Skin of body (tissue), 2 donors: ENCODE data around the gene FANCL. TPM values are rescaled to one million over a fixed set of nuclear protein-coding genes. Genes with fewer than 3 reads are reported as not detected.
"Not testable (repeated sequence)": the region's sequence is repeated elsewhere in the genome, so short reads cannot be mapped to it uniquely, and the experiment has no call there.

Source experiments
- DNase-seq: peaks from one replicate; lab custom pipeline; 2025; lab: John Stamatoyannopoulos, UW
- total RNA-seq: library from RNA; depleted of rRNA; stranded (reverse); fragments of >200 nt; gene quantifications from one replicate; pipeline ENCODE4 v1.2.3, GENCODE V29; 2014

FANCL gene
- total RNA-seq: 28.2 TPM

DNA sequence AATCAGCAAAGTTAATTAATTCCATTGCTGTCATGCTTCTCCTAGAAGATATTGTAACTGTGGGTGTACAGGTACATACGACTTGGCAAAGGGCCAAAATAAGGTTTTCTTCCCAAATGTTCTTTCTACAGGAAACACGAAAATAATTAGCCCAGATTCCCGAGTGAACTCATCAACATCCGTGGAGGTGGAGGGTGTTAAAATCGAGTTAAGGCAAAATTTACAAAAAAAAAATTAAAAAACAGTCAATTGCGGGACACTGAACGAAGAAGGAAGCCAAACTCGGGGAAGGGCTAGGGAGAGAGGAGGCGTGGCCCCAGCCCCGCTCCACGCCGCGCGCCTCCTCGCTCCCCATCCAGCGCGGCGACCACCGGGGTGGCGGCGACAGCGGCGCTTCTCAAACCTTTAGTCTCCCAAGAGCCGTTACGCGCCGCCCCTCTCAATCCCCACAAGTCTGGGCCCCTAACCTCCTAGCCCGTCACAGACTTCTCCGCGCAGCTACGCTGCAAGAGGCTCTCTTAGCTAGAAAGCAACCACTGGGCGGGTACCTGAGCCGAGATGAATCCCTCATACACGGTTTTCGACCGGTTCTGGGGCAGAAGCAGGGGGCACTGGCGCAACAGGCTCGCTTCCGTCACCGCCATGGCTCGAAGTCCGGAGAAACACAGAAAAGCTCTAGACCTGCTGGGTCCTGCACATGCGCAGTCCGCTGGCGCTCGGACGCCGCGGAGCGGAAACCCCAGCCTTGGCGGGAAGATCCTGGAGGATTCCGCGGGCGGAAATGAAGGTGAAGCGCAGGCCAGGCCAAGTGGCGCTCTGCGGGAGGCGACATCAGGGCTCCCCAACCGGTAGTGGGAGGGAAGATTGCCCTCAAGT is at the start of gene FANCL:
FANCL (minus strand) TSS at position 656 of the 876 bp plus-strand sequence; CDS start at position 644, 12 bp downstream.
- DNase-seq: peak; percentile 61

DNA sequence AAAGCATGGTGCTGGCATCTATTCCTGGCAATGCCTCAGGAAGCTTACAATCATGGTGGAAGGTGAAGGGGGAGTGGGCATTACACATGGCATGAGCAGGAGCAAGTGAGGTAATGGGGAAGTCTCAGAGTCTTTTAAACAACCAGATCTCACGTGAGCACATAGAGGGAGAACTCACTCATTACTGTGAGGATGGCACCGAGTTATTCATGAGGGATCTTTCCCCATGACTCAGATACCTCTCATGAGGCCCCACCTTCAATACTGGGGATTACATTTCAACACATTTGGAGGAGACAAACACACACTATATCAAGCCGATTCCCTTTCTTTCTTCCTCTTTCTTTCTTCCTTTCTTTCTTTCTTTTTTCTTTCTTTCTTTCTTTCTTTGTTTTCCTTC is 47.9 kb upstream of the FANCL start:
- DNase-seq: no peak

DNA sequence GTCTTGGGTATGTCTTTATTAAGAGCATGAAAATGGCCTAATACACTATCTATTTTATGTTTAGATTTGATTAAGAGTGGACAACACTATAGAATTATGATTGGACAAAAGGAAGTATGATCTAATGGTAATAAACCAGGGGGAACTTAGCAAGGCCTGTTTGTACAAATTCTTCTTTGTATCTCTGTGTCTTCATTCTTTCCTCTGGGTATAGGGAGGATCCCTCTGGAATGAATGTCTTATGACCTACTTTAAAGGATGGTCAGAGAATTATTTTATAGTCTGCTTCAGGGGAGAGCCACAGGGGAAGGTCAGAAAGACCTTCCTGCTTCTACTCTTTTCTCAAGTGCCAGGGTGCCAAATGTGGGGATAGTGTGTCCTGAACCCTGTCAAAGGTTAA is 42.8 kb upstream of the FANCL start:
- DNase-seq: no peak

DNA sequence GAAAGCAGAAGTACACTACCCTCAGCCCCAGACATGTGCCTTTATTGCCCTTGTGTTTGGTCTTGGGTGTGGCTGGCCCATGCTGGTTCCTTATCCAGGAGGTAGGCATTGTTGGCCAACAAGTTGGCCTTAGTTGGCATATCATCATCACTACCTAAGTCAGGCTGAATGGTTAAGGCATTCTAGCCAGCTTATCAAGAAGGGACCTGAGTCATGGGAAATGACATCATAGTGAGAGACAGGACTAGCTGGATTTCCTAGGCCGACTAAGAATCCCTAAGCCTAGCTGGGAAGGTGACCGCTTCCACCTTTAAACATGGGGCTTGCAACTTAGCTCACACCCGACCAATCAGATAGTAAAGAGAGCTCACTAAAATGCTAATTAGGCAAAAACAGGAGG is 34.0 kb upstream of the FANCL start:
- not testable (repeated sequence) for DNase-seq

DNA sequence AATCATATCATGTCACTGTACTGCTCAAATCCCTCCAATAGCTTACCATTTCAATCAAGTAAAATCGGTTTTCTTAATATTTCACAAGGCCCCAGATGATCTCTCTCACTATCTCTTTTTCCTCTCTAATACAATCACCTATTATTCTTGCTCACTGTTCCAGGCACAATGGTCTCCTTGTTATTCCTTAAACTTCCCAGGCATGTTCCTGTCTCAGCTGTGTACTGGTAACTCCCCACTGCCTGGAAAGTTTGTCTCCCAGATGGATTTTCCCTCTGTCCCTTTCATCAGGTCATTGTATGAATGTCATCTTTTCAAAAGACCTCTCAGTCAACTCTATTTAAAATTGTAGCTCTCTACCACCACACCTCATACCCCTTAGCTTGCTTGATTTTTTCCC is 30.7 kb upstream of the FANCL start:
- DNase-seq: no peak

DNA sequence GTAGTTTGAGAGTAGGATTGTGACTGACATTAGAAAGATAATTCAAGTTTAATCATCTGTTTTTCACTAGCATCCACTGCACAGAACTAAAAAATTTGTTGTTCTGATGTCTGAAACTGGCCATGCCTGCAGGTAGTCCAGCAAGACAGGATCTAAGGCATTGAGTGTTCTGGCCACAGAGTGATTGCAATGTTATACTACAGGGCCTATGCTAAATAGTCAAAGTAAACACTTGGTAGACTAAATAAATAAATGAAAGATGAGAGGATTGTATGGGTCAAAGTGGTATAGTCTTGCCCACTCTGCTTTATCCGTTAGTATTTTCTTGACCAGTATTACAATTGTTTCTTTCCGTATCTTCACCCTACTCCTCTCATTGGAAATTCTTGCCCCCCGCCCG is 27.6 kb upstream of the FANCL start:
- DNase-seq: no peak

DNA sequence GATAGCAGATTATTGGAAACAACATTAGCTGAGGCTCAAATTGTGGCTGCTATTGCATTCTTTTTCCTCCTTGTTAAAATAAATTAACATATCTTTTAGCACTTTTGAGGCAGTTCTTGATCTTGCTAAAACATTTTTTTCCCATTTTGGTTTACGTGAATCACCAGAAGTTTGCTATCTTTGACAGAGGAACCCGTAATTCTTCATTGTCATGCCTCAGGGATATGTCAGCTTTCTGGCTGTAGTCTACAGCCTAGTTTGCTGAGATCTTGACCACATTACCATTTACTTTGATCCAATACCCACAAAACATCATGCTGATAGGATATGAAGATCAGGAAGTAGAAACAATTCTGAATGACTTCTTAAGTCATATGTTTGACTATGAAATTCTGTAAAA is 25.1 kb upstream of the FANCL start:
- no peak for DNase-seq

DNA sequence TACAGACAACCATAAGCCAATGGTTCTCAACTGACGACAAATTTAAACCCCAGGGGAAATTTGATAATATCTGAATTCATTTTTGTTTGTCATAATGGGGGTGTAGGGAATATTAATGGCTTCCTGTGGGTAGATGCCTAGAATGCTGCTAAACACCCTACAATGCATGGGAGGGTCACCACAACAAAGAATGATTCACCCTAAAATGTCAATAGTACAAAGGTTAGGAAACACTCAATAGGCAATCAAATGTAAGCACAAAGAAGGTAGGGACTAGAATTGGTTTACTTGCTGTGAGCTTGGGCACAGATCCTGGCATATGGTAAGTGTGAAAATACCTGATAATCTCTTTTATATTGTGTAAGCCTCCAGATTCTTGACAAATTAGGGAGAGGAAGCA is 20.1 kb upstream of the FANCL start:
- no peak for DNase-seq

DNA sequence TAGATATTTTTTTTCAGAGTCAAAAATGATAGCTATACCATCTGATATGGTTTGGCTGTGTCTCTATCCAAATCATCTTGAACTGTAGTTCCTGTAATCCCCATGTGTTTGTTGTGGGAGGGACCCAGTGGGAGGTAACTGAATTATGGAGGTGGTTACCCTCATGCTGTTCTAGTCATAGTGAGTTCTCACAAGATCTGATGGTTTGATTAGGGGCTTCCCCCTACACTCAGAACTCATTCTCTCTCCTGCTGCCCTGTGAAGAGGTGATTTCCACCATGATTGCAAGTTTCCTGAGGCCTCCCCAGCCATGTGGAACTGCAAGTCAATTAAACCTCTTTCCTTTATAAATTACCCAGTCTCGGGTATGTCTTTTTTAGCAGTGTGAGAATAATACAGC is 17.3 kb upstream of the FANCL start:
- DNase-seq: not testable (repeated sequence)

DNA sequence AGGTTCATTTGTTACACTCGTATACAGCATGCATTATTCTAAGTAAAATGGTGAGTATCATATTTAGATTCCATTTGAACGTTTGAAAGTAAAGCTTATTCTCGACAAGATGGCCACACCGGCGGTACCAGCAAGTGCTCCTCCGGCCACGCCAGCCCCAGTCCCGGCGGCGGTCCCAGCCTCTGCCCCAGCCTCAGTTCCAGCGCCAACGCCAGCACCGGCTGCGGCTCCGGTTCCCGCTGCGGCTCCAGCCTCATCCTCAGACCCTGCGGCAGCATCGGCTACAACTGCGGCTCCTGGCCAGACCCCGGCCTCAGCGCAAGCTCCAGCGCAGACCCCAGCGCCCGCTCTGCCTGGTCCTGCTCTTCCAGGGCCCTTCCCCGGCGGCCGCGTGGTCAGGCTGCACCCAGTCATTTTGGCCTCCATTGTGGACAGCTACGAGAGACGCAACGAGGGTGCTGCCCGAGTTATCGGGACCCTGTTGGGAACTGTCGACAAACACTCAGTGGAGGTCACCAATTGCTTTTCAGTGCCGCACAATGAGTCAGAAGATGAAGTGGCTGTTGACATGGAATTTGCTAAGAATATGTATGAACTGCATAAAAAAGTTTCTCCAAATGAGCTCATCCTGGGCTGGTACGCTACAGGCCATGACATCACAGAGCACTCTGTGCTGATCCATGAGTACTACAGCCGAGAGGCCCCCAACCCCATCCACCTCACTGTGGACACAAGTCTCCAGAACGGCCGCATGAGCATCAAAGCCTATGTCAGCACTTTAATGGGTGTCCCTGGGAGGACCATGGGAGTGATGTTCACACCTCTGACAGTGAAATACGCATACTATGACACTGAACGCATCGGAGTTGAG is 10.4 kb upstream of the FANCL start:
- DNase-seq: not testable (repeated sequence)

DNA sequence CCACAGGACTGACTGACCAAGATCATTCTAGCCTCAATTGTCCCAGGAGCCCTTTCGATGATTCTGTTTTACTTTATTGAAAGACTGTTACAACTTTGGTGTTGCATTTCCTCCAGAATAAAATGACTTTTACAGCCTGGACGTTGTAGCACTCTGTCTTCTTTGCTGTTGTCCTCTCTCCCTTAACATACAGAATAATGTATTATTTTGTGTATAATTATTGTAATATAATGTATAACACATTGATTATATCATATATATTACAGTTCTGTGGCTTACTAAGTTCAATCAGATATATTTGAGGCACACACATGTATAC is 380 bp upstream of the FANCL start:
- DNase-seq: no peak

DNA sequence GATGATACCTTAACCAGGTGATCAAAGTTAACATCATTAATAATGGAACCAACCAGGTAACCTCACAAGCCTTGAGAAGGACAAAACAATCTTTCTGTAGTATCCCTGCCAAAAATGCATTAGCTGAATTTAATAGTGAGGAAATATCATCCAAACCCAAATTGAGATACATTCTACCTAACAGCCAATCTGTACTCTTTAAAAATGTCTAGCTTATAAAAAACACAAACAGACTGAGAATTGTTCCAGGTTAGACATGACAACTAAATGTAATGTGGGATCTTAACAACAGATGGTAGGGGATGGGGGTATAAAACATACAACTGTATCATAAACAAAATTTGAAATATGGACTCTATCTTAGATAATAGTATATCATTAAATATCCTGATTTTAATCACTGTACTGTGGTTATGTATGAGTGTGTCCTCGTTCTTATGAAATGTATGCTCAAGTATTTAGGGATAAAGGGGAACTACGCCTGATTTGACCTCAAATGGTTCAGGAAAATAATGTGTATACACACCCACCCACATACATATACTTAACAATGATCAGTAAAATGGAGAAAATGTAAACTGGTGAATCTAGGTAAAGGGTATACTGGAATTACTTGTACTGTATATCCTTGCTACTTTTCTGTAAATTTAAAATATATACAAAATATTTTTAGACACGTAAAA is 1.7 kb downstream of the FANCL start:
- no peak for DNase-seq

DNA sequence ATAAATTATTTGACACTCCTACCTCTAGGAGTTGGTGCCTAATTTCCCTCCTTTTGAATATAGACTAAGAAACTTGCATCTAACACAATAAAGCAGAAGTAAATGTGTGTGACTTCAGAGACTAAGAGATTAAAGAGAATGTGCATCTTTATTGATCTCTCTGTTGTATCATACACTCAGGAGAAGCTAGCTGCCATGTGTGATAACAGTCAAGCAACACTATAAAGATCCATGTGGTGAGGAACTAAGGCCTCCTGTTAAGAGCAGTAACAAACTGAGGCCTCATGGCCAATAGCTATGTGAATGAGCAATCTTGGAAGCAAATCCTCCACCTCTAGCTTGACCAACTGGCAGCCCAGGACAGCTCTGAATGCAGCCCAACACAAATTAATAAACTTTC is 3.4 kb downstream of the FANCL start:
- DNase-seq: no peak

DNA sequence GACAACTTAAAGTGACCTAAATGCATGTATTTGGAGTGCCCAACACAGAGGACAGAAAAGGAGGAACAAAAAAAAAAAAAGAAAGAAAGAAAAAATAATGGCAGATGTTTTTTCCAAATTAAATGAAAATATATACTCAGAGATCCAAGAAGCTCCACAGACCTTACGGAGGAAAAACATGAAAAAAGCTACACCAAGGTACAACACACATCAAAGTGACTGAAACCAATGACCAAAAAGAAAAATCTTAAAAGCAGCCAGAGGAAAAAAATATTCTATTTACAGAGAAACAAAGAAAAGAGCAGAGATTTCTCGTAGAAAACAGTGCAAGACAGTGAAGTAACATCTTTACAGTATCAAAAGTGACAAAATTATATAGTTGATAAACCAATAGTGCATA is 5.1 kb downstream of the FANCL start:
- no peak for DNase-seq

DNA sequence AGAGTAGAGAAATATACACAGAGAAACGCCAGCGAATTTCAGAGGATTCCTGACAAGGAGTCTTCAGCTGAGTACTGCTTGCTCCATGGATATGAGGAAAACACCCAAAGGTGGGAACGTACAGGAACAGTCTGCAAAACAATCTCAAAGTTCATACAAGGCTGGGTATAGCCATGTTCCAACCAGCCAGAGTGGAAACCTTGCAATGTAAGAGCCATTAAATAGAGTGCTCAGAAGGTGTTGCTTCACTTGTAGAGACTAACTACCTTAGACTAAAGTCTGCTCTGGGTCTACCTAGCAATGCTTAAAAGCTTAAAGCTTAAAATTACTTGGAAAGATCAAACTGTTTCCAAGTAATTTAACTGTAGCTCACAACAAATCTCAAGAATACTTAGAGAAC is 6.0 kb downstream of the FANCL start:
- no peak for DNase-seq

DNA sequence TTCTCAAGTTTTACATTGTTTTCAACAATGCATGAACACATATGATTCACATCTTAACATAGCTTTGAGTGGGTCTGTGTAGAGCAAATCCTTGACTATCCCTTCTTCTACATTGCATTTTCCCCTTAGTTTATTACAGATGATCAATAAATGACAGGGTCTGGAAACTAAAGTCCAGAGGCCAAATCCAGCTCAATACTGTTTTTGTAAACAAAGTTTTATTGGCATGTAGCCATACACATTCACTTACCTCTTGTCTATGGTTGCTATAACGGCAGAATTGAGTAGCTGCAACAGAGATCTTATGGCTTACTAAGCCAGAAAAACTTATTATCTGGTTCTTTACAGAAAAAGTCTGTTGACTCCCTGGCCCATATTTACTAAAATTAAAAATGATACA is 12.8 kb downstream of the FANCL start:
- no peak for DNase-seq

DNA sequence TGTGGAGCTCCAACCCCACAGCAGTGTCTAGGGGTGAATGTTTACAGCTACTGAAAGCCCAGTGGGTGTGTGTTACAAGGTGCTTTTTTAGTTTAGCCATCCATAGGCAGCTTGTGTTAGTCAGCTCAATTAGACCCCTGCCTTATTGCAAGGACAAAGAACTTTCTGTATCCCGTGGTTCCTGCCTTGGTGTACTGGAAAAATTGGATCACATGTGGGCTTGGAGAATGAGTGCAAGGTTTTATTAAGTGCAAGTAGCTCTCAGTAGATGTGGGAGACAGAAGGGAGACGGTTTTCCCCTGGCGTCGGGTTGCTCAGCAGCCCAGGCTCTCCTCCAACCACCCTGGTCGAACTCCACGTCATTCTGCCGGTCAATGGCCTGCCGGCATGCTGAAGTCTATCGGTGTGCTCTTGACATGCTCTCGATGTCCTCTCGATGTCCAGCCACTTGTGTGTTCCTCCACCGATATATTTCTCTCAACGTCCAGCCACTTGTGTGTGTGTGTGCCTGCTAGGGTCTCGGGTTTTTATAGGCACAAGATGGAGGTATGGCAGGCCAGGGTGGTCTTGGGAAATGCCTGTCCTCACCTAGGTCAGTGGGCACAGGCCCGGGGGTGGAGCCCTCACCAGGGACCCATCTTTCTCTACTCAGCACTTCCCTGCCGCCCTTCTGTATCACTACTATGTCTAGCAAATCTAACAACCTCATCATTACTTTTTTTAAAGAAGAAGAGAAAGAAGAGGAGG is 13.8 kb downstream of the FANCL start:
- no peak for DNase-seq

DNA sequence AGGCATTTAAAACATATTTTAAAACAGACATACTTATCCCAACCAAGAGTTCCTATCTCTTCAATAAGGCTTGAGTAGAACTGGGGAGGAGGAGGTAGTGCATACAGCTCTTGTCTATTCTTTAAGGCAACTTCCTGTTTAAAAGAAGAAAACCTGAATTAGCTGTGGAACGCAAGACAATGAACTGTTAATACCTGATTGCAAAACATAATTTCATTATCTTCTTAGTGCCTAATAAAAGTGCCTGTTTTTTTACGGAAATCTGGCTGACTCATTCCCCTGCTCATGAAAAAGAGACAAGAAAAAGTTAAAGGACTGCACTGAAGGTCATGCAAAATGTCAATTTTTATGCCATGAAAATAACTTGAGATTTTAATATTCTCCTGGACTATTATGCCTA is 19.2 kb downstream of the FANCL start:
- no peak for DNase-seq

DNA sequence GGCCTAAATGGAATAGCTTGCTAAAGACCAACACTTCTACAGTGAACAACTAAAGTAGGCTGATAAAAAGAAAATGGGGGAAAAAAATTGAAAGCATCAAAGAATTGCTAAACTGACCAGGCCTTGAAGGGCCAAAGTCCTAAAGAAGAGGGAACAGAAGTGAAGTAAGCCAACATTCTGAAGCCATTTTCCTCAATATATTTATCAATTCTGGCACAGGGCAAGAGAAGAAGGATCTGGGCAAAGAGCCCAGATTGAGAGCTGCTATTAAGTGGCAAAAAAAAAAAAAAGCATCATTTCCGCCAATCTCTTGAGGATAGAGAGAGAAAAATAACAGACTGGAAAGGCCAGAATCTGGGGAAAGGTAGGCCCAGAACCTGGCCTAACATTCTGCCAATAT is 25.7 kb downstream of the FANCL start:
- no peak for DNase-seq

DNA sequence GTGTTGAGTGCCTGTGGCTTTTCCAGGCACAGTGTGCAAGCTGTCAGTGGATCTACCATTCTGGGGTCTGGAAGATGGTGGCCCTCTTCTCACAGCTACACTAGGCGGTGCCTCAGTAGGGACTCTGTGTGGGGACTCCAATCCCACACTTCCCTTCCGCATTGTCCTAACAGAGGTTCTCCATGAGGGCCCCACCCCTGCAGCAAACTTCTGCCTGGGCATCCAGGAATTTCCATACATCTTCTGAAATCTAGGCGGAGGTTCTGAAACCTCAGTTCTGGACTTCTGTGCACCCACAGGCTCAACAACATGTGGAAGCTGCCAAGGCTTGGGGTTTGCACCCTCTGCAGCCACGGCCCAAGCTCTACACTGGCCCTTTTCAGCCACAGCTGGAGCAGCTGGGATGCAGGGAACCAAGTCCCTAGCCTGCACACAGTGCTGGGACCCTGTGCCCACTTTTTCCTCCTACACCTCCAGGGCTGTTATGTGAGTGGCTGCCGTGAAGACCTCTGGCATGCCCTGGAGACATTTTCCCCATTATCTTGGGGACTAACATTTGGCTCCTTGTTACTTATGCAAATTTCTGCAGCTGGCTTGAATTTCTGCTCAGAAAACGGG is 30.1 kb downstream of the FANCL start:
- DNase-seq: not testable (repeated sequence)

DNA sequence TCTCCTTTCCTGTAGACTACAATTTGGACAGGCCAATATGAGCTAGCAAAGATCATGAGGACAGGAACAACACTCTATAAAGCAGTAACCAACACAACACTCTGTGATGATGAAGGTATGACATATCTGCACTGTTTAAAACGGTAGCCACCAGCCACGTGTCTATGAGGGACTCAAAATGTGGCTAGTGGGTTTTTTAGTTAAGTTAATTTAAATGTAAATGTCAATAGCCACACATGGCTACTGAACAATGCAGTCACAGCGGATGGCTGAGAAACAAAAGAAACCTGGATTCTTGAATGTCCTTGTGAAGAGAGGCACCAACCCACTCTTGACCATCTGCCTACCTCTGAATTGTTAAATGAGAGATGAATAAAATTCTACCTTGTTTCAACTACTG is 33.9 kb downstream of the FANCL start:
- no peak for DNase-seq
